ENCODE measurements around the gene MED27.

The MED27 gene

DNA sequence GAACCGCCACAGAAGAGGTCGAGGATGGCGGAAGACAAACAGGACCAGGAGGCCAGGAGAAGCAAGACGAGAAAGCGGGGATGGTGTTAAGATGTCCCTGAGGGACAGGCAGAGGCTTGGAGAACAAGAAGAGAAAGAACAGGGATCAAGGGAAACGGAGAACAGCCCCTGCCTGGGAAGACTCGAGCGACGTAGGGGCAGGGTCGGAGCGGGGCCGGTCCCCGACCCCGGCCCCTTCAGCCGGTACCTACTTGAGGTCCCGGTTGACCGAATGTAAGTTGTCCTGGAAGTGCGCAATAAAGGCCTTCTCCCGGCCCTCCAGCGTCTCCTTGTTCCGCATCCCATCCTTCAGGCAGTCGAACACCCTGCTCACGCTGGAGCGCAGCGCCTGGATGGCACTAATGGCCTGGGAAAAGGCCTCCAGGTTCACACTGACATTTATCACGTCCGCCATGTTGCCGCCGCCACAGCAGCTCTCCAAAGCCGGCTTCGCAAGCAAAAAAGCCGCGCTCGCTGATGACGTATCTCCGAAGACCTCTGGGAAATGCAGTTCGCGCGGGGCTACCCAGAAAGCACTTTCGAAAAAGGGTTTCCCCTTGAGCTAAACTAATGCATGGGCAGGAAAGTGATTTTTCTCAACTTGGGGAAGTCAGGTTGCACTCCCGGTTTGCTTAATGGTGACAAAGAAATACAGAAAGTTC, at the start of gene MED27:
Gene MED27 (minus strand): TSS at position 477 of the 701 bp plus-strand sequence. CDS start 23 bp downstream, at position 454.
- ATAC-seq (peak; percentile 98), DNase-seq (ENCODE audit: low spot score in 2 of 2) (peak; percentile 80 to 94)
- peak within 1 kb of the TSS; percentile 92 for H3K4me3 Mint-ChIP-seq
- peaks cover 49% of the 10 kb centered on the region for H3K4me1 Mint-ChIP-seq
- peak within 1 kb of the TSS; percentile 93 for H3K27ac Mint-ChIP-seq
- H3K9me3 Mint-ChIP-seq = no peaks in the 10 kb centered on the region
- peaks cover 24% of the 10 kb centered on the region for H3K36me3 Mint-ChIP-seq

DNA sequence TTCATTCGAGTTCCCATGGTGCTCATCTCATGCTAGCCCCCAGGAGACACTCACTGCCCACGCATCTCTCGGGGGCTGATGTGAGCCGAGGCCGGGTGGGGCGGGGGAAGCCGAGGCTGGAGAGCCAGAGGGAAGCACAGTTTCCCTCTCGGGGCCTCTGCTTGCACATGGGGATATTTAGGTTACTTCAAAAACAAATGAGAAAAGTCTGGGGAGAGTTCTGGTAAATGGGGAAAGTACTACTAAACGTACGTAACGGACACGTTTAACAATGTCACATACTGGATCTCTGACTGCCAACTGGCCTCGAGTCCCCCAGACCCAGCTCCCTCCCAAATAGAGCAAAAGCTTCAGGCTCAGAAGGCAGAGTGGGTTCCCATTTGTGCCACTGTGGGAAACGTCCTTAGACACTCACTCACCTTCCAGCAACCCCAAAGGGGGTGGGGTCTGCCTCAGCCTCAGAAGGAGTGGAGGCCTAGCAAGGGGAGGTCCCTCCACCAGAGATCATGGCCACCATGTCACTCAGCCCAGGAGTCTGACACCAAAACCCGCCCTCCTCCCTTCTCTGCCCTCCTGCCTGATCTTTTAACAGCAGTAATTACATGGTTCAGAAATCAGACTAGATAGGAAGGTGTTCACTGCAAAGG, 48.3 kb upstream of the MED27 start:
- no peak for DNase-seq (ENCODE audit: low spot score in 2 of 2)
- no peaks in the 10 kb centered on the region for H3K36me3 Mint-ChIP-seq
- ATAC-seq = no peak
- no peak overlapping the region for H3K4me3 Mint-ChIP-seq
- peaks cover 17% of the 10 kb centered on the region for H3K4me1 Mint-ChIP-seq
- H3K9me3 Mint-ChIP-seq = no peaks in the 10 kb centered on the region
- no peak overlapping the region for H3K27ac Mint-ChIP-seq

DNA sequence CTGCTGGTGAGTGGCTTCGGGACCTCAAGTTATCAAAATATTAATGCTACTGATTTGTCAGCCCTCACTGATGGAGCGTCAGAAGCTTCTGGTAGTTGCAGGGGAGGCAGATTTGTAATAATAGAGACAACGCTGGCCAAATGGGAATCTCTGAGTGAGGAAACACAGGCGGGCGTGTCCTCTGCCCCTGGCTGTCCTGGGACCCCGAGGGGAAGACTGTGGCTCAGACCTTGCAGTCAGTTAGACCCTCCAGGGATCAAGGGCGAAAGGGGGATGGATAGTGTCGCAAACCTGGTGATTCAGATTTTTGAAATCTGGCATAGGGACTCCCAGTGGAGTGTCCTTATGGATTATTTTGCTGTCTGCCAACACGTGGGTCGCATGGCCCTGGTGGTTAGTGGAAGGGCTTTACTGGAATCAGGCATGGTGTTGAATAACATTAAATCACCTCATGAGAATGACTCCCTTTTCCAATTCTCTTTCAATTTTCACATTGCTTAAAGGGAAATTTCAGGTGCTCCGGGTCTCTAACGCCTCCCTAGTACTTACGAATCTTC, 47.1 kb upstream of the MED27 start:
- peak overlapping the region; percentile 61 for H3K4me3 Mint-ChIP-seq
- ATAC-seq (no peak), DNase-seq (ENCODE audit: low spot score in 2 of 2) (no peak)
- no peaks in the 10 kb centered on the region for H3K36me3 Mint-ChIP-seq
- peaks cover 17% of the 10 kb centered on the region for H3K4me1 Mint-ChIP-seq
- H3K27ac Mint-ChIP-seq = peak overlapping the region; percentile 32
- no peaks in the 10 kb centered on the region for H3K9me3 Mint-ChIP-seq

DNA sequence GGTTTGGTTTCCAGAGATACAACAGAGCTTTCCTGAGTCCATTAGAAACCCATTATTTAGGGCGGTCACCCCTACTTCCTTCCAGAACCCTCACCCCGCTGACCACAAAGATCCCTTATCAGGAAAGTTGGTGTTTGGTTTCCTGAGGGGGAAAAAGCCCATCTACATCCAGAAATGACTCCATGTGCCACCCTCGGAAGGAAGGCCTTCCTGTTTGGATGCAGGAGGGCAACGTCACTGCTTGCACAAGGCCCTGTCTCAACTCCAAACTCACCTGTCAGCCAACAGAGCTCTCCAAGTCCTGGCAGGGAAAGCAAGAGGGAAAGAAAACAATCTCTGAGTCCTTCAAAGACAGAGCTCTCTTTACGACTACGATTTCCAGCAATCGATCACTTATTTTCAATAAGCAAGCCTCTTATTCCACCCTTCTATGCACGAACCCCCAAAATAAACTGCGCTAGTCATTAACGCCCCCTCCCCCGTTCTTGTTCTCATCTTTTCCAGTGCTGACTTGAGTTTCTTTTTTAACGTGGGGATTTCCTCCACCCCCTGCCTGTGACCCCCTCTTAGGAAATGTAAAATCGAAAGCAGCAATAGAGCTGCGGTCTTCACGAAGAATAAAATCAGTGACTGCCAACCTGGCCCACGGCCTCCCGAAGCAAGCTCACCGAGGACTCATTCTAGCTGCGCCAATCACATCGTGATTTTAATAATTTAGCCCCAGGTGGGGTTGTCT, 46.4 kb upstream of the MED27 start:
- H3K9me3 Mint-ChIP-seq = no peaks in the 10 kb centered on the region
- peak overlapping the region; percentile 61 for H3K4me3 Mint-ChIP-seq
- peak; percentile 89 for ATAC-seq

DNA sequence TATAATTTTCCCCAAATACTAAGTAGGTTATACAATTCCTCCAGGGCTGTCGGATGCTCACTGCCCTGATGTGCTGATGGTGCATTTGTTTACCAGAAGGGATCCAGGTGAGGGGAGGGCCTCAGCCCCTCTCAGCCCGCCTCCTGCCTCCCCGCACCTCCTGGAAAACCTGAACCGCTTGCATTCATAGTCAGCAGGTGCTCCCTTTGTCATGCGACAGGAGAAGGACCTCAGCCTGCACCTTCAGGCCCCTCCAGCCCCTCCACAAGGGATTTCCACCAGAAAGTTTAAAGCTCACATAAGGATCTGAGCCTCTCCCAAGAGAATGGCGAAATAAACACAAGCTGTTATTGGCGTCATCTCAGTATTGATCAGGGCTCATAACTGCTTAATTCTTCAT, 45.7 kb upstream of the MED27 start:
- Mint-ChIP-seq H3K4me1 (peaks cover 17% of the 10 kb centered on the region), H3K27ac (no peak overlapping the region), H3K4me3 (no peak overlapping the region), H3K36me3 (no peaks in the 10 kb centered on the region), H3K9me3 (no peaks in the 10 kb centered on the region)
- ATAC-seq = no peak
- DNase-seq (ENCODE audit: low spot score in 2 of 2) = no peak

More for the DNA sequence above, 46.4 kb upstream of the MED27 start:
- DNase-seq (ENCODE audit: low spot score in 2 of 2) = peak in 1 of 2 donors; percentile 59
- no peaks in the 10 kb centered on the region for H3K36me3 Mint-ChIP-seq
- H3K4me1 Mint-ChIP-seq = peaks cover 17% of the 10 kb centered on the region
- H3K27ac Mint-ChIP-seq = peak overlapping the region; percentile 32

DNA sequence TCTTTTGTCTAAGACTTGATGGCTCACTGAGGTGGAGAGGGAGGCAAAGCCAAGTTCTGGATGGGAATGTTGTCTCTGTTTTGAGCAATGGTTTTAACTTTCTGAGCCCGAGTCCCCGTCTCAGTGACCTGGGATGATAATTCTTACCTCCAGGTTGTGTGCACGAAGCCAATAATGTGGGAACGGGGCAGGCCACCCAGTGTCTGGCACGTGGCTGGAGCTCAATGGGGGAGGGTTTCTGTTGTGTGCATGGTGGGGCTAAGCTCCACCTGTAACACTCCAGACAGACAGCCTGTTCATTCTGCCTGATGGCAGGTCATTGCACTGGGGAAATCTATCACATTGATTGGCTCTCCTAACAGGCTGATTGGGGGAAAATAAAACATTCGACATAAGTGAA, 45.1 kb upstream of the MED27 start:
- Mint-ChIP-seq H3K4me3 (no peak overlapping the region), H3K4me1 (peaks cover 17% of the 10 kb centered on the region), H3K36me3 (no peaks in the 10 kb centered on the region), H3K9me3 (no peaks in the 10 kb centered on the region), H3K27ac (no peak overlapping the region)
- ATAC-seq = no peak
- DNase-seq (ENCODE audit: low spot score in 2 of 2) = no peak

- ATAC-seq (no peak), DNase-seq (ENCODE audit: low spot score in 2 of 2) (no peak)
- Mint-ChIP-seq H3K27ac (no peak overlapping the region), H3K9me3 (no peaks in the 10 kb centered on the region), H3K36me3 (no peaks in the 10 kb centered on the region), H3K4me3 (no peak overlapping the region), H3K4me1 (peaks cover 11% of the 10 kb centered on the region)
Observed at GRCh38 chr9:132121021-132121420, 41.4 kb upstream of the MED27 start.

DNA sequence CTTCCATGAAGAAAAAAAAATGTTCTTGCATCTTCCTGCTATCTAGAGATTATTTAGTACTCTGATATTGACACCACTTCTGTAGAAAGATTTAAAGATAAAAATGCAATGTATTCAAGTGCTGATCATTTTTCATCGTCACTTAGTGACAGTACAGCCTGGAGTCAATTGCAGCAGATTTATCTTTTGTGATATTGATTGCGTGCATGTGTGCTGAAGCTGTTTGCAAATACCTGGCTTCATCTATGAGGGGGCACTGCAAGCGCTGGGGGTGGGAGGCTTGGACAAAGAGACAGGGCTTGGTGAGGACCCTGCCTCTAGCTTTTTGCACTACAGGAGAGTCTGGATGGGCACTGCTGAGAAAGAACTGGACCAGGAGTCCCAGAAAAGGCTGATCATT, 38.0 kb upstream of the MED27 start:
- no peak for ATAC-seq
- no peak for DNase-seq (ENCODE audit: low spot score in 2 of 2)
- Mint-ChIP-seq H3K9me3 (no peaks in the 10 kb centered on the region), H3K36me3 (no peaks in the 10 kb centered on the region), H3K4me3 (no peak overlapping the region), H3K27ac (no peak overlapping the region), H3K4me1 (no peaks in the 10 kb centered on the region)

GRCh38 chr9:132116583-132116982, 36.9 kb upstream of the MED27 start:
- Mint-ChIP-seq H3K9me3 (no peaks in the 10 kb centered on the region), H3K4me1 (no peaks in the 10 kb centered on the region), H3K4me3 (no peak overlapping the region), H3K27ac (no peak overlapping the region), H3K36me3 (no peaks in the 10 kb centered on the region)
- ATAC-seq (no peak), DNase-seq (ENCODE audit: low spot score in 2 of 2) (no peak)

DNA sequence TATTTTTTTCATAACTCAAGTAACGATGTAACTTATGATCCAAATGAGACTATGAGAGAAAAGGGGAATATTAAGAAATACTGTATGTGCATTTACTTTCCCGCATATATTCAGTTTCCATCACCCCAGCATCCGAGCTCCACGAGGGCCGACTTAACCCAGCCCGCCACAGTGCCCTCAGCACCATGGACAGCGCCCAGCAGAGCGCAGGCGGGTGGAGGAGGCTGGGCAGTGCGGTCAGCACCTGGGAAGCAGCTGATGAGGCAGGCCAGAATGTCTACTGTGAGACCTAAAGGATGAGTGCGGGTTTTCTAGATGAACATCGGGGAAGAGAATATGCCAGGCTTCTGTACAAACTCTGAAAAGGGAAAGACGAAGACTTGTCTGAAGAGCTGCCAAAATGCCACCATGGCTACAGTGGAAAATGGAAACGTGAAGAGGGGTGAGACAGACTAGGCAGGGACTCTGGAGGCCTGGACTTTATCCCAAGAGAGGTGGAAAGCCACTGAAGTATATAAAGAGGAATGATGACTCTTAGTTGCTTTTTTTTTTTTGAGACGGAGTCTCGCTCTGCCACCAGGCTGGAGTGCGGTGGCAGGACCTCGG, 34.5 kb upstream of the MED27 start:
- H3K27ac Mint-ChIP-seq = no peak overlapping the region
- ATAC-seq = peak; percentile 45
- no peak overlapping the region for H3K4me3 Mint-ChIP-seq
- H3K4me1 Mint-ChIP-seq = no peaks in the 10 kb centered on the region
- H3K9me3 Mint-ChIP-seq = no peaks in the 10 kb centered on the region
- peak; percentile 27 to 64 for DNase-seq (ENCODE audit: low spot score in 2 of 2)
- H3K36me3 Mint-ChIP-seq = no peaks in the 10 kb centered on the region

- Mint-ChIP-seq H3K27ac (no peak overlapping the region), H3K9me3 (no peaks in the 10 kb centered on the region), H3K4me1 (no peaks in the 10 kb centered on the region), H3K36me3 (no peaks in the 10 kb centered on the region), H3K4me3 (no peak overlapping the region)
- DNase-seq (ENCODE audit: low spot score in 2 of 2) (no peak), ATAC-seq (no peak)
Observed at GRCh38 chr9:132109291-132109690, 29.6 kb upstream of the MED27 start.

- ATAC-seq (peak; percentile 36), DNase-seq (ENCODE audit: low spot score in 2 of 2) (no peak)
- H3K9me3 Mint-ChIP-seq = no peaks in the 10 kb centered on the region
- no peak overlapping the region for H3K27ac Mint-ChIP-seq
- no peak overlapping the region for H3K4me3 Mint-ChIP-seq
- no peaks in the 10 kb centered on the region for H3K4me1 Mint-ChIP-seq
- H3K36me3 Mint-ChIP-seq = no peaks in the 10 kb centered on the region
Observed at GRCh38 chr9:132108728-132109127, 29.1 kb upstream of the MED27 start.

GRCh38 chr9:132099741-132100407, 20.2 kb upstream of the MED27 start:
- DNase-seq (ENCODE audit: low spot score in 2 of 2) = no peak
- H3K27ac Mint-ChIP-seq = no peak overlapping the region
- ATAC-seq = peak; percentile 67
- no peak overlapping the region for H3K4me3 Mint-ChIP-seq
- no peaks in the 10 kb centered on the region for H3K9me3 Mint-ChIP-seq
- H3K4me1 Mint-ChIP-seq = no peaks in the 10 kb centered on the region
- H3K36me3 Mint-ChIP-seq = no peaks in the 10 kb centered on the region

GRCh38 chr9:132099167-132099566, 19.5 kb upstream of the MED27 start:
- ATAC-seq = no peak

More at GRCh38 chr9:132099167-132099566, 19.5 kb upstream of the MED27 start:
- Mint-ChIP-seq H3K4me1 (no peaks in the 10 kb centered on the region), H3K4me3 (no peak overlapping the region), H3K9me3 (no peaks in the 10 kb centered on the region), H3K36me3 (no peaks in the 10 kb centered on the region), H3K27ac (no peak overlapping the region)
- no peak for DNase-seq (ENCODE audit: low spot score in 2 of 2)

Data from stimulated activated effector memory CD8-positive, alpha-beta T cell treated with anti-CD3 and anti-CD28 coated beads, Interleukin-12 subunit alpha, Interleukin-12 subunit beta, amount 100 ng/mL, for 72 hours (primary cell).